Muscle of leg (tissue), 11 donors: ENCODE data around the gene CASQ2. TPM values are rescaled to one million over a fixed set of nuclear protein-coding genes. Genes with fewer than 3 reads are reported as not detected.

Source experiments
- DNase-seq: peaks from one replicate; pipeline ENCODE4 v3.0.0; 2013
- H3K27ac ChIP-seq: one replicate; pipeline ENCODE4 v1.5.1; 2013; ENCODE audit warnings: mild to moderate bottlenecking, low read length, control low read depth
- H3K27me3 ChIP-seq: one replicate; pipeline ENCODE4 v1.6.1; 2013; ENCODE audit warnings: low read length; ENCODE audit not compliant: control insufficient read depth, insufficient read depth
- H3K36me3 ChIP-seq: one replicate; pipeline ENCODE4 v1.6.1; 2013; ENCODE audit warnings: low read length; ENCODE audit not compliant: control insufficient read depth, insufficient read depth
- H3K4me1 ChIP-seq: one replicate; pipeline ENCODE4 v1.6.1; 2013; ENCODE audit warnings: low read length; ENCODE audit not compliant: control insufficient read depth, insufficient read depth
- H3K4me3 ChIP-seq: one replicate; pipeline ENCODE4 v1.5.1; 2013; ENCODE audit warnings: low read length, control low read depth
- H3K9me3 ChIP-seq: replicated peaks from 2 replicates; pipeline ENCODE4 v1.6.1; 2013; ENCODE audit warnings: low read depth, low read length; ENCODE audit not compliant: control insufficient read depth
- WGBS: methylation state at CpG from one replicate; pipeline ENCODE4 v1.1.5; 2013; ENCODE audit warnings: missing lambda C conversion rate; ENCODE audit not compliant: insufficient coverage; 5-methylcytosine and 5-hydroxymethylcytosine counted together
- polyA plus RNA-seq, 8 donors: library from polyadenylated mRNA; unstranded; fragments of 120-200 nt; gene quantifications; one replicate each; pipeline versions ENCODE4 v1.2.1 to v1.2.3, GENCODE V29; 2013; ENCODE audit warnings: inconsistent platforms in 1 of 8, low replicate concordance in 1 of 8; ENCODE audit not compliant: insufficient read length in 8 of 8, insufficient read depth in 1 of 8
- total RNA-seq: library from RNA; stranded (reverse); fragments of 120-200 nt; gene quantifications from one replicate; pipeline ENCODE4 v1.2.4, GENCODE V29; 2013

The CASQ2 gene
- total and polyA plus RNA-seq, 9 donors: 305 to 812 (median 606) TPM

GRCh38 chr1:115685029-115685705 lies 83.3 kb downstream of the CASQ2 start:
- Histone ChIP-seq H3K36me3 (peaks cover 16% of the 10 kb centered on the region), H3K9me3 (no peaks in the 10 kb centered on the region), H3K4me3 (no peak overlapping the region), H3K27ac (no peak overlapping the region), H3K4me1 (peaks cover 2% of the 10 kb centered on the region), H3K27me3 (no peaks in the 10 kb centered on the region)
- WGBS: 87% methylated on average over 5 of the region's 14 CpGs
- no peak for DNase-seq

GRCh38 chr1:115682792-115683191 lies 85.7 kb downstream of the CASQ2 start:
- Histone ChIP-seq H3K4me1 (peaks cover 12% of the 10 kb centered on the region), H3K4me3 (no peak overlapping the region), H3K27me3 (no peaks in the 10 kb centered on the region), H3K9me3 (no peaks in the 10 kb centered on the region), H3K36me3 (peaks cover 16% of the 10 kb centered on the region), H3K27ac (no peak overlapping the region)
- DNase-seq: no peak
- 92% methylated on average over 2 of the region's 4 CpGs for WGBS

- DNase-seq: peak; percentile 16
- WGBS: 88% methylated on average over 1 of the region's 5 CpGs
- Histone ChIP-seq H3K27me3 (no peaks in the 10 kb centered on the region), H3K9me3 (no peaks in the 10 kb centered on the region), H3K27ac (no peak overlapping the region), H3K36me3 (peaks cover 16% of the 10 kb centered on the region), H3K4me3 (no peak overlapping the region), H3K4me1 (peaks cover 16% of the 10 kb centered on the region)
Measured at GRCh38 chr1:115680730-115681111, 87.8 kb downstream of the CASQ2 start.

GRCh38 chr1:115679141-115679611 lies 89.3 kb downstream of the CASQ2 start:
- no peak overlapping the region for H3K27ac ChIP-seq
- DNase-seq: peak; percentile 28
- peaks cover under 1% of the 10 kb centered on the region for H3K36me3 ChIP-seq
- no peak overlapping the region for H3K4me3 ChIP-seq
- H3K27me3 ChIP-seq: no peaks in the 10 kb centered on the region
- H3K4me1 ChIP-seq: peaks cover 16% of the 10 kb centered on the region
- 40% methylated on average over 4 of the region's 8 CpGs for WGBS
- no peaks in the 10 kb centered on the region for H3K9me3 ChIP-seq

- 72% methylated on average over 4 of the region's 5 CpGs for WGBS
- Histone ChIP-seq H3K36me3 (no peaks in the 10 kb centered on the region), H3K4me1 (peaks cover 16% of the 10 kb centered on the region), H3K9me3 (no peaks in the 10 kb centered on the region), H3K27me3 (no peaks in the 10 kb centered on the region), H3K27ac (no peak overlapping the region), H3K4me3 (no peak overlapping the region)
- DNase-seq: no peak
Measured at GRCh38 chr1:115678141-115678540, 90.4 kb downstream of the CASQ2 start.

GRCh38 chr1:115677565-115677964 lies 90.9 kb downstream of the CASQ2 start:
- Histone ChIP-seq H3K4me1 (peaks cover 16% of the 10 kb centered on the region), H3K9me3 (no peaks in the 10 kb centered on the region), H3K4me3 (no peak overlapping the region), H3K36me3 (peaks cover 4% of the 10 kb centered on the region), H3K27me3 (no peaks in the 10 kb centered on the region), H3K27ac (no peak overlapping the region)
- 100% methylated on average over 1 of the region's 1 CpG for WGBS
- no peak for DNase-seq

GRCh38 chr1:115677182-115677555 lies 91.3 kb downstream of the CASQ2 start:
- 0% methylated on average over 1 of the region's 3 CpGs for WGBS
- peaks cover 16% of the 10 kb centered on the region for H3K4me1 ChIP-seq
- no peak overlapping the region for H3K27ac ChIP-seq
- no peaks in the 10 kb centered on the region for H3K27me3 ChIP-seq
- no peak overlapping the region for H3K4me3 ChIP-seq
- DNase-seq: peak; percentile 25
- no peaks in the 10 kb centered on the region for H3K9me3 ChIP-seq
- H3K36me3 ChIP-seq: peaks cover 4% of the 10 kb centered on the region

GRCh38 chr1:115676498-115677181 lies 91.9 kb downstream of the CASQ2 start:
- H3K27ac ChIP-seq: no peak overlapping the region
- H3K4me3 ChIP-seq: no peak overlapping the region
- no peak for DNase-seq
- no peaks in the 10 kb centered on the region for H3K9me3 ChIP-seq
- peaks cover 16% of the 10 kb centered on the region for H3K4me1 ChIP-seq
- WGBS: 93% methylated on average over 5 of the region's 7 CpGs
- peaks cover 4% of the 10 kb centered on the region for H3K36me3 ChIP-seq
- H3K27me3 ChIP-seq: no peaks in the 10 kb centered on the region

- Histone ChIP-seq H3K27me3 (no peaks in the 10 kb centered on the region), H3K27ac (no peak overlapping the region), H3K4me3 (no peak overlapping the region), H3K36me3 (peaks cover 14% of the 10 kb centered on the region), H3K4me1 (peaks cover 7% of the 10 kb centered on the region), H3K9me3 (peaks cover 3% of the 10 kb centered on the region)
- no peak for DNase-seq
- WGBS: 89% methylated on average over 12 of the region's 13 CpGs
Measured at GRCh38 chr1:115672224-115673009, 96.1 kb downstream of the CASQ2 start.
